K562 (cell line): Measurements from ENCODE around the gene TMEM245. TPM values are rescaled to one million over a fixed set of nuclear protein-coding genes. Genes with fewer than 3 reads are reported as not detected.

Source experiments
- AFF4 ChIP-seq: sonication (generic); formaldehyde crosslinking; IDR thresholded peaks from 2 replicates; pipeline ENCODE4 v1.8.0; 2023; ENCODE audit warnings: mild to moderate bottlenecking, missing genetic modification reagents
- BHLHE40 ChIP-seq: IDR thresholded peaks from 2 replicates; pipeline ENCODE4 v1.6.1; 2011; ENCODE audit warnings: low read length, improper control_type of control experiment
- BRD9 ChIP-seq: fragments of 450-650 bp; IDR thresholded peaks from 2 replicates; pipeline ENCODE4 v1.6.1; 2018; ENCODE audit warnings: low read depth; ENCODE audit not compliant: partially characterized antibody
- C11orf30 ChIP-seq: fragments of 450-650 bp; IDR thresholded peaks from 2 replicates; pipeline ENCODE4 v1.6.1; 2016; ENCODE audit warnings: low read depth, mild to moderate bottlenecking
- HMG20B ChIP-seq: fragments of 250-450 bp; sonication (Bioruptor Pico); IDR thresholded peaks from 2 replicates; pipeline ENCODE4 v1.5.0; 2021; ENCODE audit warnings: mild to moderate bottlenecking
- ID3 ChIP-seq, 2 experiments: fragments of 250-450 bp in 1 of 2; fragments of 450-650 bp in 1 of 2; sonication (Bioruptor Pico) in 1 of 2; IDR thresholded peaks; 2 replicates each; pipeline versions ENCODE4 v1.6.1 to v1.8.0; 2016 to 2021; ENCODE audit warnings: mild to moderate bottlenecking in 2 of 2, moderate library complexity in 2 of 2, missing compliant biosample characterization in 1 of 2, missing genetic modification characterization in 1 of 2
- L3MBTL2 ChIP-seq: fragments of 450-650 bp; IDR thresholded peaks from 2 replicates; pipeline ENCODE4 v1.6.1; 2016; ENCODE audit warnings: mild to moderate bottlenecking, moderate library complexity
- LARP7 ChIP-seq: fragments of 450-650 bp; IDR thresholded peaks from 2 replicates; pipeline ENCODE4 v1.6.1; 2016
- LCOR ChIP-seq: sonication (generic); formaldehyde crosslinking; IDR thresholded peaks from 2 replicates; pipeline ENCODE4 v1.8.0; 2022; ENCODE audit warnings: mild to moderate bottlenecking, missing genetic modification reagents
- NR1H2 ChIP-seq: sonication (generic); formaldehyde crosslinking; IDR thresholded peaks from 2 replicates; pipeline ENCODE4 v1.4.0; 2020; ENCODE audit warnings: mild to moderate bottlenecking, missing genetic modification reagents
- NR3C1 ChIP-seq: sonication (generic); formaldehyde crosslinking; IDR thresholded peaks from 2 replicates; pipeline ENCODE4 v1.8.1; 2022; ENCODE audit warnings: missing genetic modification reagents
- PML ChIP-seq: IDR thresholded peaks from 2 replicates; pipeline ENCODE4 v1.6.1; 2012; ENCODE audit warnings: low read length, inconsistent platforms
- SPI1 ChIP-seq: IDR thresholded peaks from 2 replicates; pipeline ENCODE4 v1.6.1; 2011; ENCODE audit warnings: low read depth, low read length, control low read depth, borderline replicate concordance
- ZBTB1 ChIP-seq: sonication (generic); formaldehyde crosslinking; IDR thresholded peaks from 2 replicates; pipeline ENCODE4 v1.8.1; 2023; ENCODE audit warnings: missing genetic modification reagents, low read depth, mild to moderate bottlenecking, borderline replicate concordance
- ZNF316 ChIP-seq: fragments of 450-650 bp; IDR thresholded peaks from 2 replicates; pipeline ENCODE4 v1.6.1; 2016
- ZNF707 ChIP-seq: fragments of 250-450 bp; sonication (Bioruptor Pico); conservative IDR thresholded peaks from 2 replicates; pipeline ENCODE4 v1.8.0; 2022; ENCODE audit warnings: inconsistent platforms, mild to moderate bottlenecking, moderate library complexity
- polyA plus RNA-seq, 8 experiments: library from polyadenylated mRNA; depleted of rRNA in 4 of 8; stranded (reverse) in 5 of 8; unstranded in 3 of 8; fragments of >200 nt; fragmentation: Nextera tagmentation in 2 of 8; fragmentation: Illumina TruSeq in 1 of 8; extraction: Ambion mirVana in 2 of 8; extraction: Trizol in 1 of 8; gene quantifications; 2 replicates each; pipeline versions ENCODE4 v1.2.1 to v1.2.3, GENCODE V29; 2011 to 2014; ENCODE audit warnings: inconsistent platforms in 1 of 8, missing spikeins in 1 of 8
- total RNA-seq, 7 experiments: library from RNA; depleted of rRNA in 6 of 7; stranded (reverse); fragments of >200 nt in 6 of 7; fragmentation: Illumina TruSeq in 2 of 7; extraction: Trizol in 2 of 7; gene quantifications; 2 replicates each; pipeline versions ENCODE4 v1.2.1 to v1.2.3, GENCODE V29; 2011 to 2021; ENCODE audit warnings: low replicate concordance in 1 of 7
- TF ChIP-seq, protein P1 (sequence below): fragments of 450-650 bp; formaldehyde crosslinking; IDR thresholded peaks from 2 replicates; pipeline ENCODE4 v1.4.0; 2020; ENCODE audit warnings: mild to moderate bottlenecking, mixed read lengths
- TF ChIP-seq, protein P2 (sequence below), 2 experiments: fragments of 150-350 bp in 1 of 2; IDR thresholded peaks; 2 replicates each; pipeline ENCODE4 v1.6.1; 2012 to 2016; ENCODE audit warnings: low read depth in 2 of 2, low read length in 2 of 2, mild to moderate bottlenecking in 1 of 2, moderate library complexity in 1 of 2

Gene TMEM245
- total and polyA plus RNA-seq, 9 of the 15 experiments (the other 6 are each of a cell fraction or from before 2014, with no cell fraction given), result 8.5 to 43.2 (median 24.3) TPM

DNA sequence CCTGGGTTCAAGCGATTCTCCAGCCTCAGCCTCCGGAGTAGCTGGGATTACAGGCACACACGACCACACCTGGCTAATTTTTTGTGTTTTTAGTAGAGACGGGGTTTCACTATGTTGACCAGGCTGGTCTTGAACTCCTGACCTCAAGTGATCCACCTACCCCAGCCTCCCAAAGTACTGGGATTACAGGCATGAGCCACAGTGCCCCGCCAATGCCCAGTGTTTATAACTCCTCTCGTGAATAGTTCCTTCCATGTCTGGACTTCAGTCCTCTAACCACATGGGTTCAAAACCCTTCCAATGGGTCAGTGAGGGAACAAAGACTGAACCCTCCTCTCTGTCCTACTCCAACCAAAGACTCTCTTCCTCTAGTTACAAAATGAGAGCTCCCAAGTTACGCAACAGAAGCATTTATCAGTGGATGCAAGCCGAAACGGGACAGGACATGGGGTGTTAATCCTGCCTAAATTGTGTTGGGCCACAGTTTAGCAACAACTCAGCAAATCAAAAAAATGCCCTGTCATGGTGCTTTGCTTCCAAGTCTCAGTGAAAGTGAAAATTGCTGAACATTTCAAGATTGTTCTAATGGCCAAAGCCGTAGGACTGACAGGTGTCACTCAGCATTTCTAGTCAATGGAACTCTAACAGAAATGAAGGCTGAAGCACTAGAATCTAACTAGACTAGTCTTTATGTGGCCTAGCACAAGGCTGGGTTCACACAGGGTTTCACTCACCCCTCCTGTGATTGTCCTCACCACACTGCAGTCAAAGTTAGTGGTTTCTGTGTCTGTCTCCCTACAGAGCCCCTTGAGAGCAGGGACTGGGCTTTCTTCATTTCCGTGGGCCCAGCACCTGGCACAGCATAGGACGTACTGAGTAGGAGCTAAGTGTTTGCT lies 3.2 kb upstream of the TMEM245 start (continued):
- no peak for TF ChIP-seq ZBTB1
- TF ChIP-seq, protein P1, sequence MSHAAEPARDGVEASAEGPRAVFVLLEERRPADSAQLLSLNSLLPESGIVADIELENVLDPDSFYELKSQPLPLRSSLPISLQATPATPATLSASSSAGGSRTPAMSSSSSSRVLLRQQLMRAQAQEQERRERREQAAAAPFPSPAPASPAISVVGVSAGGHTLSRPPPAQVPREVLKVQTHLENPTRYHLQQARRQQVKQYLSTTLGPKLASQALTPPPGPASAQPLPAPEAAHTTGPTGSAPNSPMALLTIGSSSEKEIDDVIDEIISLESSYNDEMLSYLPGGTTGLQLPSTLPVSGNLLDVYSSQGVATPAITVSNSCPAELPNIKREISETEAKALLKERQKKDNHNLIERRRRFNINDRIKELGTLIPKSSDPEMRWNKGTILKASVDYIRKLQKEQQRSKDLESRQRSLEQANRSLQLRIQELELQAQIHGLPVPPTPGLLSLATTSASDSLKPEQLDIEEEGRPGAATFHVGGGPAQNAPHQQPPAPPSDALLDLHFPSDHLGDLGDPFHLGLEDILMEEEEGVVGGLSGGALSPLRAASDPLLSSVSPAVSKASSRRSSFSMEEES (CRISPR knock-in tag), result no peak
- no peak for TF ChIP-seq NR3C1 (CRISPR knock-in tag)
- 0 out of 2 replicates have a peak, but pooled peaks have one; percentile 44 for TF ChIP-seq AFF4 (CRISPR knock-in tag)
- TF ChIP-seq ZNF707 (CRISPR knock-in tag), result 0 out of 2 replicates have a peak, but pooled peaks have one; percentile 38
- no peak for TF ChIP-seq HMG20B (CRISPR knock-in tag)
- peak; percentile 44; the same call in 1 of the 2 replicates for TF ChIP-seq PML
- TF ChIP-seq L3MBTL2, result peak; percentile 54; the same call in 1 of the 2 replicates
- peak; percentile 62 for TF ChIP-seq BRD9
- no peak for TF ChIP-seq ID3 (CRISPR knock-in tag; IDR thresholded peaks at IDR 0.05)
- TF ChIP-seq ID3 (tag; IDR thresholded peaks at IDR 0.05), result 0 out of 2 replicates have a peak, but pooled peaks have one; percentile 42
- no peak for TF ChIP-seq NR1H2
- TF ChIP-seq SPI1, result no peak
- TF ChIP-seq, protein P2, sequence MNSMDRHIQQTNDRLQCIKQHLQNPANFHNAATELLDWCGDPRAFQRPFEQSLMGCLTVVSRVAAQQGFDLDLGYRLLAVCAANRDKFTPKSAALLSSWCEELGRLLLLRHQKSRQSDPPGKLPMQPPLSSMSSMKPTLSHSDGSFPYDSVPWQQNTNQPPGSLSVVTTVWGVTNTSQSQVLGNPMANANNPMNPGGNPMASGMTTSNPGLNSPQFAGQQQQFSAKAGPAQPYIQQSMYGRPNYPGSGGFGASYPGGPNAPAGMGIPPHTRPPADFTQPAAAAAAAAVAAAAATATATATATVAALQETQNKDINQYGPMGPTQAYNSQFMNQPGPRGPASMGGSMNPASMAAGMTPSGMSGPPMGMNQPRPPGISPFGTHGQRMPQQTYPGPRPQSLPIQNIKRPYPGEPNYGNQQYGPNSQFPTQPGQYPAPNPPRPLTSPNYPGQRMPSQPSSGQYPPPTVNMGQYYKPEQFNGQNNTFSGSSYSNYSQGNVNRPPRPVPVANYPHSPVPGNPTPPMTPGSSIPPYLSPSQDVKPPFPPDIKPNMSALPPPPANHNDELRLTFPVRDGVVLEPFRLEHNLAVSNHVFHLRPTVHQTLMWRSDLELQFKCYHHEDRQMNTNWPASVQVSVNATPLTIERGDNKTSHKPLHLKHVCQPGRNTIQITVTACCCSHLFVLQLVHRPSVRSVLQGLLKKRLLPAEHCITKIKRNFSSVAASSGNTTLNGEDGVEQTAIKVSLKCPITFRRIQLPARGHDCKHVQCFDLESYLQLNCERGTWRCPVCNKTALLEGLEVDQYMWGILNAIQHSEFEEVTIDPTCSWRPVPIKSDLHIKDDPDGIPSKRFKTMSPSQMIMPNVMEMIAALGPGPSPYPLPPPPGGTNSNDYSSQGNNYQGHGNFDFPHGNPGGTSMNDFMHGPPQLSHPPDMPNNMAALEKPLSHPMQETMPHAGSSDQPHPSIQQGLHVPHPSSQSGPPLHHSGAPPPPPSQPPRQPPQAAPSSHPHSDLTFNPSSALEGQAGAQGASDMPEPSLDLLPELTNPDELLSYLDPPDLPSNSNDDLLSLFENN (IDR thresholded peaks at IDR 0.05; ENCODE audit: low read depth in 2 of 2, low read length in 2 of 2), result peak in 1 of 2 experiments; percentile 44; a peak in 1 of 4 replicates
- peak; percentile 33; the same call in 1 of the 2 replicates for TF ChIP-seq LARP7
- peak; percentile 99 for TF ChIP-seq C11orf30
- TF ChIP-seq BHLHE40, result peak; percentile 78
- peak; percentile 93 for TF ChIP-seq LCOR
- peak; percentile 99 for TF ChIP-seq ZNF316
